Endothelial cell of umbilical vein (primary cell): ENCODE results near the gene LRIT2. TPM values are rescaled to one million over a fixed set of nuclear protein-coding genes. Genes with fewer than 3 reads are reported as not detected.

ENCODE experiments used
- BruUV-seq: library from RNA; stranded (reverse); fragments of 400-500 nt; replicated peaks from 2 replicates; lab custom pipeline; 2021; lab: Mats Ljungman, UMichigan
- CTCF ChIA-PET: fragments of 300-600, 350-600 bp; sonication (Branson Sonifier 250); formaldehyde crosslinking; loops from one replicate; lab custom pipeline; 2021; ENCODE audit warnings: antibody characterized with exemption, inconsistent platforms; lab: Charles Lee
- POLR2A ChIA-PET: fragments of 300-600, 350-600 bp; sonication (Branson Sonifier 250); formaldehyde crosslinking; loops from one replicate; lab custom pipeline; 2021; ENCODE audit warnings: antibody characterized with exemption, inconsistent platforms; lab: Charles Lee
- DNase-seq: peaks from one replicate; pipeline ENCODE4 v3.0.0-alpha.2; 2011; ENCODE audit warnings: low read depth, low spot score
- FAIRE-seq: peaks from 2 replicates; lab custom pipeline; 2011; peaks lifted over from hg19 to GRCh38; lab: Jason Lieb, UNC
- H2AFZ ChIP-seq: 2 replicates; pipeline ENCODE4 v1.6.0; 2012; ENCODE audit warnings: low read depth, low read length, control low read depth, inconsistent platforms
- H3K27ac ChIP-seq: 2 replicates; pipeline ENCODE4 v1.5.1; 2011; ENCODE audit warnings: low read depth, mild to moderate bottlenecking, control low read depth, low read length, moderate library complexity; ENCODE audit not compliant: insufficient read depth
- H3K27me3 ChIP-seq, 2 experiments: 2 replicates each; pipeline versions ENCODE4 v1.6.0 to v1.6.1; 2011; ENCODE audit warnings: low read length in 2 of 2, mixed read lengths in 1 of 2; ENCODE audit not compliant: control insufficient read depth in 2 of 2, insufficient read depth in 2 of 2
- H3K36me3 ChIP-seq, 2 experiments: 2 replicates in 1 of 2; 3 replicates in 1 of 2; pipeline ENCODE4 v1.5.1; 2011; ENCODE audit warnings: low read length in 2 of 2, mild to moderate bottlenecking in 1 of 2, moderate library complexity in 1 of 2; ENCODE audit not compliant: control insufficient read depth in 2 of 2, insufficient read depth in 2 of 2; ENCODE audit errors: extremely low read depth in 1 of 2
- H3K4me1 ChIP-seq: 3 replicates; pipeline ENCODE4 v1.5.1; 2011; ENCODE audit warnings: mild to moderate bottlenecking, low read length; ENCODE audit not compliant: control insufficient read depth, insufficient read depth; ENCODE audit errors: extremely low read depth
- H3K4me2 ChIP-seq: 2 replicates; pipeline ENCODE4 v1.6.1; 2011; ENCODE audit warnings: low read length, control low read depth, mixed read lengths; ENCODE audit not compliant: insufficient read depth
- H3K4me3 ChIP-seq, 3 experiments: fragments of 200-600 bp in 1 of 3; sonication (generic), shearing (Covaris generic) in 1 of 3; replicated peaks in 1 of 3; 2 replicates each; pipeline ENCODE4 v1.5.1; 2011 to 2016; ENCODE audit warnings: control low read depth in 3 of 3, low read length in 3 of 3, mild to moderate bottlenecking in 2 of 3, inconsistent platforms in 1 of 3, low read depth in 1 of 3, moderate library complexity in 1 of 3; ENCODE audit not compliant: insufficient read depth in 1 of 3
- H3K79me2 ChIP-seq: 2 replicates; pipeline ENCODE4 v1.6.0; 2012; ENCODE audit warnings: low read length, inconsistent platforms; ENCODE audit not compliant: control insufficient read depth, insufficient read depth
- H3K9ac ChIP-seq: replicated peaks from 2 replicates; pipeline ENCODE3; 2011; ENCODE audit warnings: low read length, control low read depth; ENCODE audit not compliant: insufficient read depth; ENCODE audit errors: extremely low read depth
- H3K9me1 ChIP-seq: replicated peaks from 3 replicates; pipeline ENCODE4 v1.6.0; 2011; ENCODE audit warnings: mild to moderate bottlenecking, low read length; ENCODE audit not compliant: control insufficient read depth, insufficient read depth; ENCODE audit errors: extremely low read depth
- H3K9me3 ChIP-seq: replicated peaks from 2 replicates; pipeline ENCODE4 v1.5.1; 2012; ENCODE audit warnings: low read length, inconsistent platforms; ENCODE audit not compliant: control insufficient read depth, insufficient read depth
- H4K20me1 ChIP-seq: replicated peaks from 2 replicates; pipeline ENCODE3; 2011; ENCODE audit warnings: mild to moderate bottlenecking, low read length; ENCODE audit not compliant: control insufficient read depth, insufficient read depth; ENCODE audit errors: extremely low read depth
- EZH2 ChIP-seq: IDR thresholded peaks from 2 replicates; pipeline ENCODE4 v1.6.1; 2012; ENCODE audit warnings: borderline replicate concordance, low read depth, mild to moderate bottlenecking, moderate library complexity, low read length, inconsistent platforms; ENCODE audit not compliant: severe bottlenecking
- FOS ChIP-seq: IDR thresholded peaks from 2 replicates; pipeline ENCODE4 v1.6.1; 2011; ENCODE audit warnings: mild to moderate bottlenecking, low read length, moderate library complexity, borderline replicate concordance; ENCODE audit not compliant: insufficient read depth
- GATA2 ChIP-seq: IDR thresholded peaks from 2 replicates; pipeline ENCODE4 v1.7.0; 2011; ENCODE audit warnings: low read depth, mild to moderate bottlenecking, moderate library complexity, mixed read lengths, low read length; ENCODE audit not compliant: insufficient read length, insufficient read depth
- JUN ChIP-seq: IDR thresholded peaks from 2 replicates; pipeline ENCODE4 v1.6.1; 2011; ENCODE audit warnings: borderline replicate concordance, low read depth; ENCODE audit not compliant: insufficient read length, insufficient read depth
- MYC ChIP-seq: IDR thresholded peaks from one replicate; pipeline ENCODE4 v1.6.1; 2011; ENCODE audit warnings: mild to moderate bottlenecking, low read depth, low read length
- POLR2A ChIP-seq: IDR thresholded peaks from 2 replicates; pipeline ENCODE4 v1.6.1; 2012; ENCODE audit warnings: low read depth, mild to moderate bottlenecking, control low read depth, low read length
- POLR2AphosphoS5 ChIP-seq: IDR thresholded peaks from 2 replicates; pipeline ENCODE4 v1.6.1; 2012; ENCODE audit warnings: low read depth, mild to moderate bottlenecking, control low read depth, low read length, moderate library complexity; ENCODE audit not compliant: insufficient read depth
- dilution Hi-C: fragments of 300-500 bp; cut with MboI; formaldehyde crosslinking; loops from one replicate; pipeline ENCODE4 v1.15.0; 2019; ENCODE audit warnings: low sequenced_read_pairs; ENCODE audit not compliant: extremely low pct_ligation_motif_present
- intact Hi-C: fragments of 100-400 bp; cut with micrococcal nuclease; formaldehyde crosslinking; loops from one replicate; pipeline ENCODE4 v1.10.0; 2022
- polyA plus RNA-seq, 4 experiments: library from polyadenylated mRNA; depleted of rRNA in 3 of 4; stranded (reverse) in 3 of 4; unstranded in 1 of 4; fragments of >200 nt; gene quantifications; 2 replicates each; pipeline versions ENCODE4 v1.2.1 to v1.2.3, GENCODE V29; 2011 to 2012; ENCODE audit warnings: missing spikeins in 1 of 4
- total RNA-seq: library from RNA; stranded (reverse); gene quantifications from 2 replicates; pipeline ENCODE4 v1.2.3, GENCODE V29; 2021
- TF ChIP-seq, protein P1 (sequence below), 2 donors: IDR thresholded peaks; 1 replicate in 1 of 2; 2 replicates in 1 of 2; pipeline ENCODE4 v1.5.1; 2011; ENCODE audit warnings: low read length in 2 of 2, mild to moderate bottlenecking in 2 of 2, moderate library complexity in 2 of 2, control low read depth in 1 of 2, inconsistent platforms in 1 of 2, low read depth in 1 of 2; ENCODE audit not compliant: insufficient read depth in 1 of 2; ENCODE audit errors: extremely low read depth in 1 of 2
- TF ChIP-seq, protein P2 (sequence below): IDR thresholded peaks from 2 replicates; pipeline ENCODE4 v1.6.1; 2011; ENCODE audit not compliant: insufficient read depth, insufficient read length

The LRIT2 gene
- total and polyA plus RNA-seq, 2 donors (not counting 3 experiments of a cell fraction or from before 2014, with no cell fraction given) = not detected

DNA sequence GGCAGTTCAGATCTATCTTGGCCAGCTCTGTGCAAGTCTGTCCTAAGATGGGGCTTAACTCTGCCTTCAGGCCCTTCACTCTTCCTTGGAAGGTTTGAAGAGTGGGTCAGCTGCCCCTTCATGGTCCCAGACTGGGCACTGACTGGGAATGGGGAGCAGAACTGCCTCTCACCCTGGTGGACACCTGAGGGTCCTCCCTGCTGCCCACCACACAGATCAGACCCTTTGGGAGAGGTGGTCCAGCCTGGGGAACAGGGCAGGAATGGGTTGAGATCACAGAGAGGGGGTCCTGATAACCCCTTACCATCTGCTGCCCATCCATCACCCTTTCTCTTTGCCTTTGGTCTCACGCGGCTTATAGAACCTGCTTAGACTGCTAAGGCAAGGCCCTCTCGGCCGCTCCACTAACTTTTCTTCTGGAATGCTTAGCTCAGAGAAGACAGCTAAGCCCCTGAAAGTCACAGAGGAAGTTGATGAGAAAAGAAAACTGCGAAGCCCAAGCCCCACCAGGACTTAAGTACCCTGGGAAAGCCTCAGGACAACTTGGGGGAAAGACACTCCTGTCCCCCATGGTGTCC lies 31.4 kb downstream of the LRIT2 start:
- DNase-seq (no peak), FAIRE-seq (no peak)
- Histone ChIP-seq H3K4me3 (no peak overlapping the region), H3K9me3 (no peaks in the 10 kb centered on the region), H3K4me2 (no peak overlapping the region), H3K27me3 (peaks cover 31% of the 10 kb centered on the region in 2 experiments), H3K27ac (no peak overlapping the region), H3K9me1 (no peaks in the 10 kb centered on the region), H2AFZ (no peak overlapping the region), H3K79me2 (no peaks in the 10 kb centered on the region), H4K20me1 (no peaks in the 10 kb centered on the region), H3K9ac (no peak overlapping the region), H3K4me1 (no peaks in the 10 kb centered on the region), H3K36me3 (no peaks in the 10 kb centered on the region)
- BruUV-seq = no TSS peak
- dilution Hi-C loops (no loop called here), intact Hi-C loops (no loop called here)
- ChIA-PET CTCF (no interaction called here), POLR2A (no interaction called here)
- TF ChIP-seq POLR2A = no peak
- no peak for TF ChIP-seq JUN
- TF ChIP-seq GATA2 = no peak
- TF ChIP-seq, protein P1, sequence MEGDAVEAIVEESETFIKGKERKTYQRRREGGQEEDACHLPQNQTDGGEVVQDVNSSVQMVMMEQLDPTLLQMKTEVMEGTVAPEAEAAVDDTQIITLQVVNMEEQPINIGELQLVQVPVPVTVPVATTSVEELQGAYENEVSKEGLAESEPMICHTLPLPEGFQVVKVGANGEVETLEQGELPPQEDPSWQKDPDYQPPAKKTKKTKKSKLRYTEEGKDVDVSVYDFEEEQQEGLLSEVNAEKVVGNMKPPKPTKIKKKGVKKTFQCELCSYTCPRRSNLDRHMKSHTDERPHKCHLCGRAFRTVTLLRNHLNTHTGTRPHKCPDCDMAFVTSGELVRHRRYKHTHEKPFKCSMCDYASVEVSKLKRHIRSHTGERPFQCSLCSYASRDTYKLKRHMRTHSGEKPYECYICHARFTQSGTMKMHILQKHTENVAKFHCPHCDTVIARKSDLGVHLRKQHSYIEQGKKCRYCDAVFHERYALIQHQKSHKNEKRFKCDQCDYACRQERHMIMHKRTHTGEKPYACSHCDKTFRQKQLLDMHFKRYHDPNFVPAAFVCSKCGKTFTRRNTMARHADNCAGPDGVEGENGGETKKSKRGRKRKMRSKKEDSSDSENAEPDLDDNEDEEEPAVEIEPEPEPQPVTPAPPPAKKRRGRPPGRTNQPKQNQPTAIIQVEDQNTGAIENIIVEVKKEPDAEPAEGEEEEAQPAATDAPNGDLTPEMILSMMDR (IDR thresholded peaks at IDR 0.05; ENCODE audit: extremely low read depth in 1 of 2, insufficient read depth in 1 of 2, low read depth in 1 of 2, low read length in 2 of 2) = no peak
- TF ChIP-seq, protein P2, sequence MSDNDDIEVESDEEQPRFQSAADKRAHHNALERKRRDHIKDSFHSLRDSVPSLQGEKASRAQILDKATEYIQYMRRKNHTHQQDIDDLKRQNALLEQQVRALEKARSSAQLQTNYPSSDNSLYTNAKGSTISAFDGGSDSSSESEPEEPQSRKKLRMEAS = no peak
- no peak for TF ChIP-seq POLR2AphosphoS5
- no peak for TF ChIP-seq FOS
- no peak for TF ChIP-seq MYC
- no peak for TF ChIP-seq EZH2
